IPS-18c (cell line): ENCODE results near the gene NME2.
A peak's percentile ranks its signal among the peaks of the same experiment; 100 is the strongest.
"Not testable (repeated sequence)": the region's sequence is repeated elsewhere in the genome, so short reads cannot be mapped to it uniquely, and the experiment has no call there.

Source experiments
- H3K4me3 ChIP-seq: 2 replicates; pipeline ENCODE4 v1.7.0; 2013; ENCODE audit warnings: low read depth, mild to moderate bottlenecking, low read length, moderate library complexity; ENCODE audit not compliant: insufficient read depth
- H3K9me3 ChIP-seq: one replicate; pipeline ENCODE4 v1.6.1; 2013; ENCODE audit warnings: mild to moderate bottlenecking, low read length, moderate library complexity; ENCODE audit not compliant: control insufficient read depth, insufficient read depth

The NME2 gene

DNA sequence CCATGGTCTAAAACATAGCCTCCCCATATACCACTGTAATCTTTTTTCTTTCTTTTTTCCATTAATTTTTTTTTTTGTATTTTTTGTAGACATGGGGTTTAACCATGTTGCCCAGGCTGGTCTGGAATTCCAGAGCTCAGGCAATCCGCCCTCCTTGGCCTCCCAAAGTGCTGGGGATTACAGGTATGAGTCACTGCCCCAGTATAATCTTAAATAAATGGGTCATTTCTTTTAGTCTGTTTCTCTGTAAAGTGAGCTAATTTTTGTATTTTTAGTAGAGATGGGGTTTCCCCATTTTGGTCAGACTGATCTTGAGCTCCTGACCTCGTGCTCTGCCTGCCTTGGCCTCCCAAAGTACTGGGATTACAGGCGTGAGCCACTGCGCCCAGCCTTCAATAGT is 18.6 kb upstream of the NME2 start:
- H3K9me3 ChIP-seq, result peaks cover 2% of the 10 kb centered on the region

DNA sequence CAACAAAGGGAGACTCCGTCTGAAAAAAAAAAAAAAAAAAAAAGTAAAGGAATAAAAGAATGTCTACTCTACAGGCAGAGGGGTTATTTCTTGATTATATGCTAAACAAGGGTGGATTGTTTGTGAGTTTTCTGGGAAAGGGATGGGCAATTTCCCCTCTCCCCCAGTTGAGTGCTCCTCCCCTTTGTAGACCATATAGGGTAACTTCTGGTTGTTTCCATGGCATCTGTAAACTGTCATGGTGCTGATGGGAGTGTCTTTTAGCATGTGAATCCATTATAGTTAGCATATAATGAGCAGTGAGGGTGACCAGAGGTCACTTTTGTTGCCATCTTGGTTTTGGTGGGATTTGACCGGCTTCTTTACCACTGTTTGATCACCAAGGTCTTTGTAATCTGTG is 17.0 kb upstream of the NME2 start:
- H3K4me3 ChIP-seq, result no peak overlapping the region

More for the DNA sequence above, 18.6 kb upstream of the NME2 start:
- H3K4me3 ChIP-seq, result no peak overlapping the region

DNA sequence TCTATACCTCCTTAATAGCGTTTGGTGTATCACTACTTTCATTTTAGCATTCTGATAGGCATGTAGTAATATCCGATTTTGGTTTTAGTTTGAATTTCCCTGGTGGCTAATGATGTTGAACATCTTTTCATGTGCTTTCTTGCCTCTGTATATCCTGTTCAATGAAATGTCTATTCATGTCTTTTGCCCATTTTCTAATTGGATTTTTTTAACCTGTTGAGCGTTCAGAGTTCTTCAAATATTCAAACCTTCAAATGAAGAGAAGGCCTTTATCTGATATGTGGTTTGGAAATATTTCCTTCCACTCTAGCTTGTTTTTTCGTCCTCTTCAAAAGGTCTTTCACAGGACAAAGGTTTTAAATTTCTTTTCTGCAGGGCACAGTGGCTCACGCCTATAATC is 15.3 kb upstream of the NME2 start:
- peaks cover under 1% of the 10 kb centered on the region for H3K9me3 ChIP-seq
- no peak overlapping the region for H3K4me3 ChIP-seq

More for the DNA sequence above, 17.0 kb upstream of the NME2 start:
- H3K9me3 ChIP-seq, result peaks cover 2% of the 10 kb centered on the region

DNA sequence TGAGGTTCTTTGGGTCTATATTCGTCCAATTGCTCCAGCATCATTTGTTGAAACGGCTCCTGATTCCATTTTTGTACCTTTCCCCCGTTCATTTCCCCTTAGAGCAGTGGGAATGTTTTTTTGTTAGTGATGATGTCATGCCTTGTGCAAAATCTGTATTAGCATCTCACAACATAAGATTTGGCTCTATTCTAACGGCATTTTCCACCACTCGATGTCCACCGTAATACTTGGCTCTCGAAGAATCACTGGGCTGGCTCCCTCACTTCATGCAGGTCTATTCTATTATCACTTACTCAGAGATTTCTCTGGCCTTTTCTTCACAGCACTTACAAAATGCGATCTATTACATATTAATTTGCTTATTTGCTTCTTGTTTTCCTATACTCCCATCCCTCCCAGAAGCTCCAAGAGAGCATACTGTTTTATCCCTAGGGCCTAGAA is 13.4 kb upstream of the NME2 start:
- no peaks in the 10 kb centered on the region for H3K9me3 ChIP-seq
- peak overlapping the region; percentile 55 for H3K4me3 ChIP-seq

DNA sequence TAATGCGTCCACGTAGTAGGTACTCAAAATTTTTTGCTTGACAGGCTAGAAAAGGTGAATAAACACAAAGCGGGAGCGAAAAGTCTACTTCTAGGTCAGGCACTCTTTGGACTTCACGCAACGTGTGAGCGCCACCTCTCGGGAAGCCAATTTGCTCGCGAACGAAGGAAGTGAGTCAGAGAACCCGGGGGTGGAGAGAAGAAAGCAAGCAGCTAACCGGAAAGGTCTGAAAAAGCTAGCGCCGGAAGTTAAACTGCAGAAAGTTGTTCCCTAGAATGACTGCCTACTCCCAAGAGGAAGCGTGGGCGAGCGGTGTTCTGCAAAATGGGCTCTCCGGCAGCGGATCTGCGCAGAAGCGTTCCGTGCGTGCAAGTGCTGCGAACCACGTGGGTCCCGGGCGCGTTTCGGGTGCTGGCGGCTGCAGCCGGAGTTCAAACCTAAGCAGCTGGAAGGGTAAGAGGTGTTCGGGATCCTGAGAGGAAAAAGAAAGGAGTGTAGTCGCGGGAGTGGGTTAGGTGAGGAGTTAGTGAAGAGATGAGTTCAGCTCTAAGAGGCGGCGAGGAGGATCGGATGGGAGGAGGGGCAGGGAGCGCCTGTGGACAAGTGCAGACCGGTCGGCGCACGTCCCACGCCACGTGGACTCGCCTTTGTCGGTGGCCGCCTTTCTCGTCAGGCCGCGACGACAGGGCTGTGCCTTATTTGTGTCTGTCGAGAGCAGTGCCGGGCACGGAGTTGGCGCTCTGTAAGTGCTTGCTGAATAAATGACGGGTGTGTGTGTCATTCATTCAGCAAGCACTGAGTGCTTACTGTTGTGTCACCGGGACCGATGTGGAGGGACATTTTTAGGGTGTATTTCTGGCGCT is 12.8 kb upstream of the NME2 start, which contains the start of gene NME1:
Gene NME1 (plus strand): TSS at position 350 of the 863 bp plus-strand sequence. CDS start 2,096 bp downstream, outside the sequence.
- Histone ChIP-seq H3K4me3 (peak within 1 kb of the TSS; percentile 97), H3K9me3 (no peaks in the 10 kb centered on the region)

DNA sequence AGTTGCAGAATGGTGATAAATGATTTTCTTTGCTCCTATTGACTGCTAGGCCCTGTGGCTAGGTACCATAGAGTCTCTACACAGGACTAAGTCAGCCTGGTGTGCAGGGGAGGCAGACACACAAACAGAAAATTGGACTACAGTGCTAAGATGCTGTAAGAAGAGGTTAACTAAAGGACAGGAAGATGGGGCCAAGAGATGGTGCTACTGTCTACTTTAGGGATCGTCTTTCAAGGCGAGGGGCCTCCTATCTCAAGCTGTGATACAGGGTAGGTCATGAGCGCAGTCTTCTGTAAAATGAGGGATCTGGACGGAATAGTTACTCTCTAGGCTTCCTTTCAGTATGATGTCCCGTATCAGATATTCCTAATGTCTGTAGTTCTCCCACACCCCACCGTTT is 12.0 kb upstream of the NME2 start:
- Histone ChIP-seq H3K9me3 (no peaks in the 10 kb centered on the region), H3K4me3 (peak overlapping the region; percentile 97)

DNA sequence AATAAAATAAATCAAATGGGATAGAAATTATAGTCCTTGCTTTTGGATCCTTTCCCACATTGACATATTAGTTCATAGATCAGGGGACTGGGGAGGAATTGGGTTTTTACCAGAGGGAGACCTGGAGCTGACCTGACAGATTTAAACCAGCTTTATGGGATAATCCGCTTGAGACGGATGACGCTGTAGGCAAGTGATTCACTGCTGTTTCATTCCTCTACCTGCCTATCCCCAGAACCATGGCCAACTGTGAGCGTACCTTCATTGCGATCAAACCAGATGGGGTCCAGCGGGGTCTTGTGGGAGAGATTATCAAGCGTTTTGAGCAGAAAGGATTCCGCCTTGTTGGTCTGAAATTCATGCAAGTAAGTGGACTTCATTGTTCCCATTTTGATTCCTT is 10.8 kb upstream of the NME2 start:
- Histone ChIP-seq H3K4me3 (no peak overlapping the region), H3K9me3 (no peaks in the 10 kb centered on the region)

DNA sequence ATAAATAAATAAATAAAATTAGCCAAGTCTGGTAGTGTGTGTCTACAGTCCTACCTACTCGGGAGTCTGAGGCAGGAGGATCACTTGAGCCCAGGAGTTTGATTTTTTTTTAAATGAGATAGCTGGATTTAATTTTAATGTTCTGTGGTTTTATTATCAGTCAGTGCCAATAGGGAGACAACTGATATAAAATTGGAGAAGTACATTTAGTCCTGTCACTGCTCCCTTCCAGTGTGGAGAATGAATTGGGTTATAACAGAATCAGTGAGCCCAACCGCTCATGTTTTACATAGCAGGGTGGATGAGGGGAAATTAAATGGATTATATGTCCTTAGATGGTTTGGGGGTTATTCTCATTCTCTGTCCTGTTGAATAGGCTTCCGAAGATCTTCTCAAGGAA is 6.6 kb upstream of the NME2 start:
- H3K9me3 ChIP-seq, result no peaks in the 10 kb centered on the region

DNA sequence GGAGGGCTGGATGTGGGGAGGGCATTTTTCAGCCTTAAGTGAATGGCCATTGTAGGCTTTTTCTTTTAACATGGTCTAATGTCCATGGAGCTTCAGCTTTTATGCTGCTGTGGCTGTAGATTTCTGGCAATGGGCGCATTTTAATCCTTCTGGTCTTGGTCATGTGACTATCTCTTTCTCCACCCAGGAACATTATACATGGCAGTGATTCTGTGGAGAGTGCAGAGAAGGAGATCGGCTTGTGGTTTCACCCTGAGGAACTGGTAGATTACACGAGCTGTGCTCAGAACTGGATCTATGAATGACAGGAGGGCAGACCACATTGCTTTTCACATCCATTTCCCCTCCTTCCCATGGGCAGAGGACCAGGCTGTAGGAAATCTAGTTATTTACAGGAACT is 4.7 kb upstream of the NME2 start:
- H3K9me3 ChIP-seq, result no peaks in the 10 kb centered on the region
- no peak overlapping the region for H3K4me3 ChIP-seq

More for the DNA sequence above, 6.6 kb upstream of the NME2 start:
- no peak overlapping the region for H3K4me3 ChIP-seq

DNA sequence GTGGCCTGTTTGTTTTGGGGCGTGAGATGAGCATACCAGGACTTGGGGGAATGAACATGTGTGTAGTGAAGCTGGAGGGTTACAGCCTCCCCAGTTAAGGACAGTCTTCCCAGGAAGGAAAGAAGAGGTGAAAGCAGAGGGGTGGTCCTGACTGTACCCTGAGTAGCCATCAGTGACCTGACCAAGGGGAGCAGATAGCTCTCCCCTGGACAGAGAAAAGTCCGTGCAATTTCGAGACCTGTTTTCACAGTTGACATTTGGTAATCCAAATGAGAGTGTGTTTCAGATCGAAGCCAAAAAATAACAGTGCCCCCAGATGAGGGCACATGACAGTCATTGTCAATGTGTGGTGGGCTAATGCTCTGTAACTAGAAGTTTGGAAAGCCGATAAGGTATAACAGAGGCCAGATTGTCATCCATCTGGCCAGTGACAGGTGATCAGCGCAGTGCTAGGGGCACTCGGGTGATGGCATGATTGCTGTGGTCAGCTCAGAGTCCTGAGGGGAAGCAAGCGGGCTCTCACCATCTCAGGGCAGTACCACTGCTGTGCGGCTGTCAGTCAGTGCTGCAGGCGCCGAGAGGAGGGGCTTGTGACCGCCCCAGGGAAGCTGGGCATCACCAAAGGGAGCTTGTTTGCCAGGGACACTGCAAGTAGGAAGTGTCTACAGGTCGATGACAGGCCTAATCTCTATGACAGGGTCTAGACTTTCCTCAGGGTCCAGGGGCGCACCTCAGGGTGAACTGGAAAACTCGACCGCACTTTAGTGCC is 1.1 kb upstream of the NME2 start:
- H3K9me3 ChIP-seq, result peaks cover 3% of the 10 kb centered on the region
- H3K4me3 ChIP-seq, result peak overlapping the region; percentile 96

DNA sequence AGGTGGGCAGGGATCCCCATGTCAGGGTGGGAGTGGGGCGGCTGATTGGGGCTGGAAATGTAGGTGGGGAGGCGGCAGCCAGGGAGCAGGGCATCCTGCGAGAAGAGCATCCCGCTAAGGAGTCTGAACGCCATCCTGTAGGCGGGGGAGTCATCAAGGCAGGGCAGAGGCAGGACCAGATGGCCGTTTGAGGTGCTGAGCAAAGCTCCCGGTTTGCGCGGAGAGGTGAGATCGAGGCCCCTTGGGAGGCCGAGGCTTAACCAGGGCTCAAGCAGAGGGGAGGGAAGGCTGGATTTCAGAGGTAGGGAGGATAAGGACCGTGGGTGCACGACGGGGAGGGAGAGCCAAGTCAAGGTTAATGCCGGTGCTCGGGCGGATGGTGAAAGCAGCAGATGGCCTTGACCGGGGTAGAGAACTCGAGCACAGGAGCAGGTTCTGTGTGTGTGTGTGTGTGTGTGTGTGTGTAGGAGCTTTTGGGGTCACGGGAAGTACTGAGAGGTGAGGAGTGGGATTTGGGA is 472 bp upstream of the NME2 start:
- peak overlapping the region; percentile 96 for H3K4me3 ChIP-seq
- peaks cover 3% of the 10 kb centered on the region for H3K9me3 ChIP-seq

DNA sequence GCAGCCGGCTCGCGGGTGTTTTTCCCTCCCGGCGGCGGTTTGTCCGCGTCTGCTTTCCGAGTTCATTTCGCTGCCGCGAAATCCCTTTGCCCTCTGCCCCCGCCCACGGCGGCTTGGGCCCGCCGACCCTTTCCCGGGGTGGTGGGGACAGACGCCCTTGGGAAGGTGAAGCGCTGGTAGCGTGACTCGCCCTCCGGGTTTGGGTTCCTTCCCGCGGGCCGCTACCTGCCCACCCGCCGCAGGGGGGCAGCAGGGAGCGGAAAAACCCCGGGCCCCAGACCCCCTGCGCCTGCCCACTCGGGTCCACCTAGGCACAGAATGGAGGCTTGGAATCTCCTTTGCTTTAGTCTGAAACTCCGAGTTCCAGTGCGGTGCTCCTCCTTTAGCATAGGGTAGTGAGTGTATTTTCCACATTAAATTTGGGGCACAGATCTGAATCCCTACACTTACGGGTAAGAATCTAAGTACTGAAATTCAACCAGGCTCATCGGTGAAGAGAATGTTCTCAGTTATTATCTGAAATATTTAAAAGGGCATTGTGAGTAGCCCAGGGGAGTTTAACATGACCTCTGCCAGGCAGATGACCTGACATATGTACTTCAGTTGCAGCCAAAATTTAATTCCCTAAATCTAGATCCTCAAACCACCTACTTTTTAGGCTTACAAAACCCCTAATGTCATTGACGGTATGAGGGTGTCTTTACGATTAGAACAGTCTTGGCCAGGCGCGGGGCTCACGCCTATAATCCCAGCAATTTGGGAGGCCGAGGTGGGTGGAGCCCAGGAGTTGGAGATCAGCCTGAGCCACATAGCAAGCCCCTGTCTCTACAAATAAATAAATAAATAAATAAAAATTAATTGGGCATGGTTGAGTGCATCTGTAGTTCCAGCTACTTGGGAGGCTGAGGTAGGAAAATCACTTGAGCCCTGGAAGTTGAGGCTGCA is 1.0 kb downstream of the NME2 start:
- peak overlapping the region; percentile 96 for H3K4me3 ChIP-seq
- peaks cover 3% of the 10 kb centered on the region for H3K9me3 ChIP-seq

DNA sequence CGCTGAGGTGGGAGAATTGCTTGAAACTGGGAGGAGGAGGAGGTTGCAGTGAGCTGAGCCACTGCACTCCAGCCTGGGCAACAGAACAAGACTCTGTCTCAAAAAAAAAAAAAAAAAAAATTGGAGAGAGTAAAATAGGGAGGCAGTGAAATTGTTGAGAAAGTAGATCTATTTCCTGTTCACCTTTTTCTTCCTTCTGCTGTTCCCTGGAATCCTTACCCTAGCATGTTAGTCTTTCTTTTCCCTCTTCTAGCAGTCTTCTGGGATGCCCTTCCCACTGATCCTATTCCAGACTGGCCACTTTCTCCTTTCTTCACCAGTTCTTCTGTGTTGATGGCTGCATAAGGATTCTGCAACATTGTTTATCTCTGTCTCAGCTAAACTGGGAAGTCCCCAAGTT is 3.1 kb downstream of the NME2 start:
- Histone ChIP-seq H3K4me3 (no peak overlapping the region), H3K9me3 (peaks cover 3% of the 10 kb centered on the region)

DNA sequence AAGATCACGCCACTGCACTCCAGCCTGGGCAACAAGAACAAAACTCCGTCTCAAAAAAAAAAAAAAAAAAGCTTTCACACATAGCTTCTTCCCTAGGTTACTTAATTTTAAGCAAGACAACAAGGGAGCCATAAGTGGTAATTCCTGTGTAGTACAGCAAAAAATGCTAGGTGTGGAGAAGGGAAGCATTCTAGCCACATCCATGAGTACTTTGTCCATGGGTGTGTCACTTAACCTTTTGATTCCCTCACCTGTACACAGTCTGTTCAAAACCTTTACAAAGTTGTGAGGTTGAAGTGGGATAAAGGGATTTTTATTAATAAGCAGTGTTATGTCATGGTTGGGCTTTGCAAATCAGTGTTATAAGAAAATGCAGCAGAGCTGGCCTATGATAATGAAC is 4.5 kb downstream of the NME2 start:
- no peak overlapping the region for H3K4me3 ChIP-seq
- peaks cover 3% of the 10 kb centered on the region for H3K9me3 ChIP-seq

DNA sequence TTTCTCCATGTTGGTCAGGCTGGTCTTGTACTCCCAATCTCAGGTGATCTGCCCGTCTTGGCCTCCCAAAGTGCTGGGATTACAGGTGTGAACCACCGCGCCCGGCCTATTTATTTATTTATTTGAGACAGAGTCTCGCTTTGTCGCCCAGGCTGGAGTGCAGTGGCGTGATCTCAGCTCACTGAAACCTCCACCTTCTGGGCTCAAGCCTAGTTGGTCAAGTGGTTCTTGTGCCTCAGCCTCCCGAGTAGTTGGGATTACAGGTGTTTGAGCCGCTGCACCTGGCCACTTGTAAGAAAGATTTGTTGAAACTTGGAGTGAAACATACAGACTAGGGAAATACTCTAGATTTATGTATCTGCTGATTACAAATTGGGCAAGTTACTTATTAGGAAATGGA is 5.8 kb downstream of the NME2 start:
- not testable (repeated sequence) for H3K4me3 ChIP-seq

DNA sequence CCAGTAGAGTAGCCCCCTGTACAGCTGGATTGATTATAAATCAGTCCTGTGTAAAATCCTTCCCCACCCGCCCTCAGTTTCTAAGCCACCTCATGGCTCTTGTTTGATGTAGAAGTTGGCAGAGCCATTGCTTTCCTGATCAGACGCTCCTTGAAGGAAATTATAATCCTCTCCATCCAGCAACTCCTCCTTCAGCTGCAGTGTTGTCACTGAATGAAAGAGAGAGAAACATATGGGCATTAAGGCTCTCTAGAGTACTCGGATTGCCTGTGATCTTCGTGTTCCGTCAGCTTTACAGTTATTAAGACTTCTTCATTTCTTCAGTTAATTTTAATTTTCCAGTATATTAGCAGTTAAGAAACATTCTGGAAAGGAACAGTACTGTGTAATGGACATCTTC is 14.3 kb downstream of the NME2 start:
- Histone ChIP-seq H3K9me3 (no peaks in the 10 kb centered on the region), H3K4me3 (no peak overlapping the region)

More for the DNA sequence above, 5.8 kb downstream of the NME2 start:
- H3K9me3 ChIP-seq, result not testable (repeated sequence)

DNA sequence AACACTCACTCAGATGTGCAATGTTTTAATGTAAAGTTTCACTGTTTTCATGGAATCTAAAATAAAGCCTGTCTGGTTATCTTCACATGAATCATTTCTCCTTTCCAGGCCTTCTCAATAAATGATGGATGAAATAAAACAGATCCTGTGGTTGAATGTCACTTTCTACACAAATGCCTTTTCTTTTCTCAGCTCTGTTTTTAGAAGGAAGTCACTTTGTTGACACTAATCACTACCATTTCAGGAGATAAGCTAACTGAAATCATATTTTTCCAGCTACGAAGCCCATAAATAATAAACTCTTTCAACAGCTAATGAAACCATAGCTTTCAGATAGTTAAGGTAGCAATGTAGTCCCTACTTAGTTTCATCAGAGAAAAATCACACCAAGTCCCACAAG is 17.9 kb downstream of the NME2 start:
- H3K9me3 ChIP-seq, result no peaks in the 10 kb centered on the region
- H3K4me3 ChIP-seq, result no peak overlapping the region
